Suprapubic skin (tissue), 4 donors: ENCODE data around the gene CLN5.

ENCODE experiments used
- POLR2A ChIP-seq, 2 donors: fragments of 450-650 bp; IDR thresholded peaks; one replicate each; pipeline ENCODE4 v1.6.1; 2017; ENCODE audit warnings: antibody characterized with exemption in 2 of 2, mild to moderate bottlenecking in 2 of 2, moderate library complexity in 2 of 2
- POLR2AphosphoS5 ChIP-seq, 3 donors: sonication (generic); formaldehyde crosslinking; IDR thresholded peaks; one replicate each; pipeline ENCODE4 v1.6.1; 2017; ENCODE audit warnings: antibody characterized with exemption in 3 of 3
- TF ChIP-seq, protein P1 (sequence below), 2 donors: fragments of 200-600 bp in 1 of 2; fragments of 450-650 bp in 1 of 2; sonication (generic) in 1 of 2; IDR thresholded peaks; one replicate each; pipeline ENCODE4 v1.5.1; 2016 to 2019; ENCODE audit warnings: antibody characterized with exemption in 2 of 2, mild to moderate bottlenecking in 1 of 2, moderate library complexity in 1 of 2

- TF ChIP-seq, protein P1, sequence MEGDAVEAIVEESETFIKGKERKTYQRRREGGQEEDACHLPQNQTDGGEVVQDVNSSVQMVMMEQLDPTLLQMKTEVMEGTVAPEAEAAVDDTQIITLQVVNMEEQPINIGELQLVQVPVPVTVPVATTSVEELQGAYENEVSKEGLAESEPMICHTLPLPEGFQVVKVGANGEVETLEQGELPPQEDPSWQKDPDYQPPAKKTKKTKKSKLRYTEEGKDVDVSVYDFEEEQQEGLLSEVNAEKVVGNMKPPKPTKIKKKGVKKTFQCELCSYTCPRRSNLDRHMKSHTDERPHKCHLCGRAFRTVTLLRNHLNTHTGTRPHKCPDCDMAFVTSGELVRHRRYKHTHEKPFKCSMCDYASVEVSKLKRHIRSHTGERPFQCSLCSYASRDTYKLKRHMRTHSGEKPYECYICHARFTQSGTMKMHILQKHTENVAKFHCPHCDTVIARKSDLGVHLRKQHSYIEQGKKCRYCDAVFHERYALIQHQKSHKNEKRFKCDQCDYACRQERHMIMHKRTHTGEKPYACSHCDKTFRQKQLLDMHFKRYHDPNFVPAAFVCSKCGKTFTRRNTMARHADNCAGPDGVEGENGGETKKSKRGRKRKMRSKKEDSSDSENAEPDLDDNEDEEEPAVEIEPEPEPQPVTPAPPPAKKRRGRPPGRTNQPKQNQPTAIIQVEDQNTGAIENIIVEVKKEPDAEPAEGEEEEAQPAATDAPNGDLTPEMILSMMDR (IDR thresholded peaks at IDR 0.05): no peak
- TF ChIP-seq POLR2AphosphoS5 (IDR thresholded peaks at IDR 0.05): no peak
- TF ChIP-seq POLR2A (IDR thresholded peaks at IDR 0.05): no peak
Observed at GRCh38 chr13:76975863-76976262, 16.0 kb upstream of the CLN5 start.
